HepG2 (cell line): ENCODE measurements around the gene PEF1. TPM values are rescaled to one million over a fixed set of nuclear protein-coding genes. Genes with fewer than 3 reads are reported as not detected.

Experiments used
- ARID2 ChIP-seq: sonication (generic); formaldehyde crosslinking; IDR thresholded peaks from 2 replicates; pipeline ENCODE4 v1.8.1; 2022; ENCODE audit warnings: mild to moderate bottlenecking, missing genetic modification reagents, borderline replicate concordance
- BRCA1 ChIP-seq: sonication (generic); formaldehyde crosslinking; IDR thresholded peaks from 2 replicates; pipeline ENCODE4 v1.4.0; 2020; ENCODE audit warnings: missing genetic modification reagents
- FOXA1 ChIP-seq, 2 experiments: fragments of 450-650 bp in 1 of 2; sonication (generic) in 1 of 2; formaldehyde crosslinking in 1 of 2; IDR thresholded peaks; 2 replicates each; pipeline versions ENCODE4 v1.4.0 to v1.6.1; 2016 to 2020; ENCODE audit warnings: missing genetic modification reagents in 1 of 2
- MAFF ChIP-seq: IDR thresholded peaks from 2 replicates; pipeline ENCODE4 v1.6.1; 2011; ENCODE audit warnings: low read depth, low read length, improper control_type of control experiment
- RXRB ChIP-seq: IDR thresholded peaks from 2 replicates; pipeline ENCODE4 v1.6.1; 2016; ENCODE audit warnings: borderline replicate concordance, missing genetic modification reagents, missing compliant biosample characterization
- SUZ12 ChIP-seq: fragments of 150-350 bp; IDR thresholded peaks from 2 replicates; pipeline ENCODE4 v1.6.1; 2014; ENCODE audit warnings: low read depth, low read length
- XRCC5 ChIP-seq: fragments of 200-400 bp; formaldehyde crosslinking; optimal IDR thresholded peaks from 2 replicates; pipeline ENCODE3; 2017; ENCODE audit warnings: mild to moderate bottlenecking, low read length
- ZNF543 ChIP-seq: sonication (generic); formaldehyde crosslinking; IDR thresholded peaks from 2 replicates; pipeline ENCODE4 v1.4.0; 2020; ENCODE audit warnings: mild to moderate bottlenecking, missing genetic modification reagents
- ZNF713 ChIP-seq: sonication (generic); formaldehyde crosslinking; IDR thresholded peaks from 2 replicates; pipeline ENCODE4 v1.4.0; 2020; ENCODE audit warnings: mild to moderate bottlenecking, missing genetic modification reagents
- polyA plus RNA-seq, 8 experiments: library from polyadenylated mRNA; depleted of rRNA in 3 of 8; stranded (reverse) in 7 of 8; unstranded in 1 of 8; fragments of >200 nt; fragmentation: Illumina TruSeq in 4 of 8; extraction: Trizol in 4 of 8; gene quantifications; 2 replicates each; pipeline versions ENCODE4 v1.2.1 to v1.2.3, GENCODE V29; 2011 to 2016; ENCODE audit warnings: low read depth in 4 of 8, missing spikeins in 1 of 8, mixed read lengths in 1 of 8; ENCODE audit not compliant: insufficient read depth in 1 of 8
- total RNA-seq, 5 experiments: library from RNA; depleted of rRNA; stranded (reverse); fragments of >200 nt; fragmentation: Illumina TruSeq; extraction: Trizol; gene quantifications; 2 replicates each; pipeline ENCODE4 v1.2.3, GENCODE V29; 2016; ENCODE audit warnings: low read depth in 1 of 5
- TF ChIP-seq, protein P1 (sequence below): IDR thresholded peaks from 2 replicates; pipeline ENCODE4 v1.6.1; 2016; ENCODE audit warnings: mild to moderate bottlenecking
- TF ChIP-seq, protein P2 (sequence below), 2 experiments: sonication (generic) in 1 of 2; formaldehyde crosslinking in 1 of 2; IDR thresholded peaks; 2 replicates each; pipeline versions ENCODE4 v1.6.1 to v1.9.0; 2014 to 2022; ENCODE audit warnings: antibody characterized with exemption in 1 of 2, borderline replicate concordance in 1 of 2, inconsistent platforms in 1 of 2, low read depth in 1 of 2, missing genetic modification reagents in 1 of 2
- TF ChIP-seq, protein P3 (sequence below): sonication (generic); formaldehyde crosslinking; IDR thresholded peaks from 2 replicates; pipeline ENCODE4 v1.4.0; 2020; ENCODE audit warnings: low read depth, mild to moderate bottlenecking, missing genetic modification reagents
- TF ChIP-seq, protein P4 (sequence below): IDR thresholded peaks from 2 replicates; pipeline ENCODE4 v1.6.1; 2016; ENCODE audit warnings: low read depth, missing genetic modification reagents, missing compliant biosample characterization

PEF1 gene
- total and polyA plus RNA-seq, 2 of the 13 experiments (the other 11 are each of a cell fraction or from before 2014, with no cell fraction given), result 57.1 to 57.8 TPM

DNA sequence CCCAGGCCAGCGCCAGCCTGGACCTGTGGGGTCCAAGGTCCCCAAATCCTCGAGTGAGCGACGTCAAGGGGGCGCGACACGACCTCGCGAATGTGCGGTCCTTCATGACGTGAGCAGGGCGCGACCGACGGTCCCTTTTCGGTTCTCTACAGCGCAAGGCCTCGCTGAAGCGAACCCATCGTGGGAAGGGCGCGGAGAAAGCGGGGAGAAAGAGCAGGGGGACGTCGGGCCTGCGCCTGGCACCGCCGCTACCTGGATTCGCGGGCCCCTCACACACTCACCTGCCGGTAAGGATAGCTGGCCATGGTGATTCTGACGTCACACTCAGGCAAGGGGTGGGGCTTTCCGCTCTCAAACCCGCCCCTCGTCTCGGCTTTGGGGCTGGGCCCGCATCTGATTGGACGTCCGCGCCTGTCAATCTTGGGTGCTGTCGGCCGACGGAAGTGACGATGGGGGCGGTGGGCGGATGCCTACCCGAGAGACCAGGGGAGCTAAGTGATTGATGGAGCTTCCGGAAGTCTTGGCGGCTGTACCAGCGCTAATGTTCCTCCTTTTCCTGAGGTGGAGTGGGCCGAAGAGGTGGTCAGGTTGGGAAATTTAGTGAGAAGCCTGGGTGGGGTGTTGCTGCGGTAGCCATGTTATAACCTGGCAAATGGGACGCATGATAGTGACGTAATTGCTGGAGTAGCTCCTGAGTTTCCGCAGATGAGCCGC, at the start of gene PEF1 (continued):
- TF ChIP-seq, protein P1, sequence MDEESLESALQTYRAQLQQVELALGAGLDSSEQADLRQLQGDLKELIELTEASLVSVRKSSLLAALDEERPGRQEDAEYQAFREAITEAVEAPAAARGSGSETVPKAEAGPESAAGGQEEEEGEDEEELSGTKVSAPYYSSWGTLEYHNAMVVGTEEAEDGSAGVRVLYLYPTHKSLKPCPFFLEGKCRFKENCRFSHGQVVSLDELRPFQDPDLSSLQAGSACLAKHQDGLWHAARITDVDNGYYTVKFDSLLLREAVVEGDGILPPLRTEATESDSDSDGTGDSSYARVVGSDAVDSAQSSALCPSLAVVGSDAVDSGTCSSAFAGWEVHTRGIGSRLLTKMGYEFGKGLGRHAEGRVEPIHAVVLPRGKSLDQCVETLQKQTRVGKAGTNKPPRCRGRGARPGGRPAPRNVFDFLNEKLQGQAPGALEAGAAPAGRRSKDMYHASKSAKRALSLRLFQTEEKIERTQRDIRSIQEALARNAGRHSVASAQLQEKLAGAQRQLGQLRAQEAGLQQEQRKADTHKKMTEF, result peak; percentile 90; the same call in 1 of the 2 replicates
- TF ChIP-seq, protein P2, sequence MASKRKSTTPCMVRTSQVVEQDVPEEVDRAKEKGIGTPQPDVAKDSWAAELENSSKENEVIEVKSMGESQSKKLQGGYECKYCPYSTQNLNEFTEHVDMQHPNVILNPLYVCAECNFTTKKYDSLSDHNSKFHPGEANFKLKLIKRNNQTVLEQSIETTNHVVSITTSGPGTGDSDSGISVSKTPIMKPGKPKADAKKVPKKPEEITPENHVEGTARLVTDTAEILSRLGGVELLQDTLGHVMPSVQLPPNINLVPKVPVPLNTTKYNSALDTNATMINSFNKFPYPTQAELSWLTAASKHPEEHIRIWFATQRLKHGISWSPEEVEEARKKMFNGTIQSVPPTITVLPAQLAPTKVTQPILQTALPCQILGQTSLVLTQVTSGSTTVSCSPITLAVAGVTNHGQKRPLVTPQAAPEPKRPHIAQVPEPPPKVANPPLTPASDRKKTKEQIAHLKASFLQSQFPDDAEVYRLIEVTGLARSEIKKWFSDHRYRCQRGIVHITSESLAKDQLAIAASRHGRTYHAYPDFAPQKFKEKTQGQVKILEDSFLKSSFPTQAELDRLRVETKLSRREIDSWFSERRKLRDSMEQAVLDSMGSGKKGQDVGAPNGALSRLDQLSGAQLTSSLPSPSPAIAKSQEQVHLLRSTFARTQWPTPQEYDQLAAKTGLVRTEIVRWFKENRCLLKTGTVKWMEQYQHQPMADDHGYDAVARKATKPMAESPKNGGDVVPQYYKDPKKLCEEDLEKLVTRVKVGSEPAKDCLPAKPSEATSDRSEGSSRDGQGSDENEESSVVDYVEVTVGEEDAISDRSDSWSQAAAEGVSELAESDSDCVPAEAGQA (IDR thresholded peaks at IDR 0.05; ENCODE audit: low read depth), result peak; percentile 100
- TF ChIP-seq, protein P2 (CRISPR knock-in tag; IDR thresholded peaks at IDR 0.05; ENCODE audit: borderline replicate concordance), result no peak
- no peak for TF ChIP-seq SUZ12
- peak; percentile 16 for TF ChIP-seq XRCC5
- TF ChIP-seq FOXA1 (IDR thresholded peaks at IDR 0.05), result no peak
- no peak for TF ChIP-seq FOXA1 (CRISPR knock-in tag; IDR thresholded peaks at IDR 0.05)
- TF ChIP-seq ARID2 (CRISPR knock-in tag), result 0 out of 2 replicates have a peak, but pooled peaks have one; percentile 58
- TF ChIP-seq, protein P3, sequence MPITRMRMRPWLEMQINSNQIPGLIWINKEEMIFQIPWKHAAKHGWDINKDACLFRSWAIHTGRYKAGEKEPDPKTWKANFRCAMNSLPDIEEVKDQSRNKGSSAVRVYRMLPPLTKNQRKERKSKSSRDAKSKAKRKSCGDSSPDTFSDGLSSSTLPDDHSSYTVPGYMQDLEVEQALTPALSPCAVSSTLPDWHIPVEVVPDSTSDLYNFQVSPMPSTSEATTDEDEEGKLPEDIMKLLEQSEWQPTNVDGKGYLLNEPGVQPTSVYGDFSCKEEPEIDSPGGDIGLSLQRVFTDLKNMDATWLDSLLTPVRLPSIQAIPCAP (CRISPR knock-in tag), result peak; percentile 28; the same call in 1 of the 2 replicates
- TF ChIP-seq ZNF713 (CRISPR knock-in tag), result 0 out of 2 replicates have a peak, but pooled peaks have one; percentile 50
- TF ChIP-seq ZNF543 (CRISPR knock-in tag), result no peak
- peak; percentile 45; the same call in 1 of the 2 replicates for TF ChIP-seq RXRB (CRISPR knock-in tag)
- TF ChIP-seq, protein P4, sequence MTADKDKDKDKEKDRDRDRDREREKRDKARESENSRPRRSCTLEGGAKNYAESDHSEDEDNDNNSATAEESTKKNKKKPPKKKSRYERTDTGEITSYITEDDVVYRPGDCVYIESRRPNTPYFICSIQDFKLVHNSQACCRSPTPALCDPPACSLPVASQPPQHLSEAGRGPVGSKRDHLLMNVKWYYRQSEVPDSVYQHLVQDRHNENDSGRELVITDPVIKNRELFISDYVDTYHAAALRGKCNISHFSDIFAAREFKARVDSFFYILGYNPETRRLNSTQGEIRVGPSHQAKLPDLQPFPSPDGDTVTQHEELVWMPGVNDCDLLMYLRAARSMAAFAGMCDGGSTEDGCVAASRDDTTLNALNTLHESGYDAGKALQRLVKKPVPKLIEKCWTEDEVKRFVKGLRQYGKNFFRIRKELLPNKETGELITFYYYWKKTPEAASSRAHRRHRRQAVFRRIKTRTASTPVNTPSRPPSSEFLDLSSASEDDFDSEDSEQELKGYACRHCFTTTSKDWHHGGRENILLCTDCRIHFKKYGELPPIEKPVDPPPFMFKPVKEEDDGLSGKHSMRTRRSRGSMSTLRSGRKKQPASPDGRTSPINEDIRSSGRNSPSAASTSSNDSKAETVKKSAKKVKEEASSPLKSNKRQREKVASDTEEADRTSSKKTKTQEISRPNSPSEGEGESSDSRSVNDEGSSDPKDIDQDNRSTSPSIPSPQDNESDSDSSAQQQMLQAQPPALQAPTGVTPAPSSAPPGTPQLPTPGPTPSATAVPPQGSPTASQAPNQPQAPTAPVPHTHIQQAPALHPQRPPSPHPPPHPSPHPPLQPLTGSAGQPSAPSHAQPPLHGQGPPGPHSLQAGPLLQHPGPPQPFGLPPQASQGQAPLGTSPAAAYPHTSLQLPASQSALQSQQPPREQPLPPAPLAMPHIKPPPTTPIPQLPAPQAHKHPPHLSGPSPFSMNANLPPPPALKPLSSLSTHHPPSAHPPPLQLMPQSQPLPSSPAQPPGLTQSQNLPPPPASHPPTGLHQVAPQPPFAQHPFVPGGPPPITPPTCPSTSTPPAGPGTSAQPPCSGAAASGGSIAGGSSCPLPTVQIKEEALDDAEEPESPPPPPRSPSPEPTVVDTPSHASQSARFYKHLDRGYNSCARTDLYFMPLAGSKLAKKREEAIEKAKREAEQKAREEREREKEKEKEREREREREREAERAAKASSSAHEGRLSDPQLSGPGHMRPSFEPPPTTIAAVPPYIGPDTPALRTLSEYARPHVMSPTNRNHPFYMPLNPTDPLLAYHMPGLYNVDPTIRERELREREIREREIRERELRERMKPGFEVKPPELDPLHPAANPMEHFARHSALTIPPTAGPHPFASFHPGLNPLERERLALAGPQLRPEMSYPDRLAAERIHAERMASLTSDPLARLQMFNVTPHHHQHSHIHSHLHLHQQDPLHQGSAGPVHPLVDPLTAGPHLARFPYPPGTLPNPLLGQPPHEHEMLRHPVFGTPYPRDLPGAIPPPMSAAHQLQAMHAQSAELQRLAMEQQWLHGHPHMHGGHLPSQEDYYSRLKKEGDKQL, result 0 out of 2 replicates have a peak, but pooled peaks have one; percentile 17
- no peak for TF ChIP-seq BRCA1
- no peak for TF ChIP-seq MAFF
